Tibial artery (tissue), 4 donors: ENCODE measurements around the gene ZBED6.
"Not testable (repeated sequence)": the region's sequence is repeated elsewhere in the genome, so short reads cannot be mapped to it uniquely, and the experiment has no call there.

Experiments used
- DNase-seq, 2 donors: peaks; one replicate each; pipeline ENCODE4 v3.0.0-alpha.2; 2019
- H3K27ac ChIP-seq, 2 donors: fragments of 200-600 bp; sonication (generic) in 1 of 2; 1 replicate in 1 of 2; 2 replicates in 1 of 2; pipeline ENCODE4 v1.5.1; 2018 to 2019; ENCODE audit warnings: mild to moderate bottlenecking in 1 of 2
- H3K27me3 ChIP-seq, 2 donors: fragments of 200-600 bp; sonication (generic) in 1 of 2; one replicate each; pipeline versions ENCODE4 v1.5.1 to v1.6.0; 2016 to 2019
- H3K36me3 ChIP-seq, 3 donors: fragments of 200-600 bp; sonication (generic) in 2 of 3; one replicate each; pipeline ENCODE4 v1.5.1; 2016 to 2019; ENCODE audit warnings: mild to moderate bottlenecking in 2 of 3
- H3K4me1 ChIP-seq, 4 donors: fragments of 200-600 bp; sonication (generic) in 2 of 4; 1 replicate in 3 of 4; 2 replicates in 1 of 4; pipeline ENCODE4 v1.5.1; 2016 to 2019
- H3K4me3 ChIP-seq, 2 donors: fragments of 200-600 bp; sonication (generic) in 1 of 2; 1 replicate in 1 of 2; 2 replicates in 1 of 2; pipeline ENCODE4 v1.5.1; 2018 to 2019; ENCODE audit warnings: mild to moderate bottlenecking in 2 of 2
- H3K9me3 ChIP-seq, 3 donors: fragments of 200-600 bp; sonication (generic) in 1 of 3; one replicate each; pipeline ENCODE4 v1.5.1; 2016 to 2019
- CTCF ChIP-seq, 2 experiments: fragments of 200-600 bp in 1 of 2; fragments of 450-650 bp in 1 of 2; IDR thresholded peaks; one replicate each; pipeline ENCODE4 v1.5.1; 2017 to 2019; ENCODE audit warnings: antibody characterized with exemption in 2 of 2, mild to moderate bottlenecking in 1 of 2, moderate library complexity in 1 of 2
- intact Hi-C: fragments of 100-400 bp; cut with DNase I; formaldehyde crosslinking; loops from one replicate; pipeline ENCODE4 v1.15.0; 2023; ENCODE audit warnings: low total_unique reads

ZBED6 gene

GRCh38 chr1:203760506-203760905, 34.9 kb upstream of the ZBED6 start:
- H3K27me3 ChIP-seq = no peaks in the 10 kb centered on the region
- H3K9me3 ChIP-seq = no peaks in the 10 kb centered on the region
- H3K27ac ChIP-seq = no peak overlapping the region
- intact Hi-C loops = no loop called here
- H3K36me3 ChIP-seq = no peaks in the 10 kb centered on the region
- H3K4me3 ChIP-seq = no peak overlapping the region
- H3K4me1 ChIP-seq = no peaks in the 10 kb centered on the region
- no peak for TF ChIP-seq CTCF (IDR thresholded peaks at IDR 0.05)
- DNase-seq = no peak

GRCh38 chr1:203761958-203762357, 33.5 kb upstream of the ZBED6 start:
- H3K4me3 ChIP-seq, H3K27me3 ChIP-seq, H3K4me1 ChIP-seq, H3K9me3 ChIP-seq, DNase-seq, intact Hi-C loops, H3K27ac ChIP-seq, H3K36me3 ChIP-seq: not testable (repeated sequence)

- no peak overlapping the region for H3K27ac ChIP-seq
- no peaks in the 10 kb centered on the region for H3K36me3 ChIP-seq
- intact Hi-C loops = no loop called here
- H3K27me3 ChIP-seq = no peaks in the 10 kb centered on the region
- no peak overlapping the region for H3K4me3 ChIP-seq
- H3K4me1 ChIP-seq = no peaks in the 10 kb centered on the region
- no peaks in the 10 kb centered on the region for H3K9me3 ChIP-seq
- DNase-seq = no peak
- TF ChIP-seq CTCF (IDR thresholded peaks at IDR 0.05) = no peak
Measured at GRCh38 chr1:203763505-203763904, 31.9 kb upstream of the ZBED6 start.

GRCh38 chr1:203764105-203765028, 31.1 kb upstream of the ZBED6 start:
- Histone ChIP-seq H3K9me3 (no peaks in the 10 kb centered on the region), H3K27ac (no peak overlapping the region), H3K27me3 (no peaks in the 10 kb centered on the region), H3K36me3 (no peaks in the 10 kb centered on the region), H3K4me1 (peaks cover 0 to 6% (median 3%) of the 10 kb centered on the region in 4 donors), H3K4me3 (no peak overlapping the region)
- DNase-seq = no peak
- TF ChIP-seq CTCF (IDR thresholded peaks at IDR 0.05) = no peak
- intact Hi-C loops = no loop called here

GRCh38 chr1:203765029-203765837, 30.2 kb upstream of the ZBED6 start, which contains the start of gene LAX1:
TSS of gene LAX1 (plus strand) at chr1:203765183. CDS start at chr1:203765566, 383 bp downstream.
- intact Hi-C loops = no loop called here
- Histone ChIP-seq H3K4me3 (no peak within 1 kb of the TSS), H3K27me3 (no peaks in the 10 kb centered on the region), H3K36me3 (no peaks in the 10 kb centered on the region), H3K27ac (no peak within 1 kb of the TSS), H3K4me1 (peaks cover 0 to 12% (median 7%) of the 10 kb centered on the region in 4 donors), H3K9me3 (no peaks in the 10 kb centered on the region)
- no peak for DNase-seq
- TF ChIP-seq CTCF (IDR thresholded peaks at IDR 0.05) = no peak

- H3K4me3 ChIP-seq = no peak overlapping the region
- DNase-seq = no peak
- H3K27ac ChIP-seq = no peak overlapping the region
- H3K27me3 ChIP-seq = no peaks in the 10 kb centered on the region
- intact Hi-C loops = no loop called here
- TF ChIP-seq CTCF (IDR thresholded peaks at IDR 0.05) = no peak
- no peaks in the 10 kb centered on the region for H3K36me3 ChIP-seq
- H3K4me1 ChIP-seq = peaks cover 0 to 20% (median 11%) of the 10 kb centered on the region in 4 donors
- H3K9me3 ChIP-seq = no peaks in the 10 kb centered on the region
Measured at GRCh38 chr1:203768256-203768655, 27.2 kb upstream of the ZBED6 start.
